Measurements from ENCODE around the gene PRPF40B. TPM values are rescaled to one million over a fixed set of nuclear protein-coding genes. Genes with fewer than 3 reads are reported as not detected.
"Not testable (repeated sequence)": the region's sequence is repeated elsewhere in the genome, so short reads cannot be mapped to it uniquely, and the experiment has no call there.

PRPF40B gene
- total RNA-seq, 1 experiment from 2014 or later = 10.9 TPM

DNA sequence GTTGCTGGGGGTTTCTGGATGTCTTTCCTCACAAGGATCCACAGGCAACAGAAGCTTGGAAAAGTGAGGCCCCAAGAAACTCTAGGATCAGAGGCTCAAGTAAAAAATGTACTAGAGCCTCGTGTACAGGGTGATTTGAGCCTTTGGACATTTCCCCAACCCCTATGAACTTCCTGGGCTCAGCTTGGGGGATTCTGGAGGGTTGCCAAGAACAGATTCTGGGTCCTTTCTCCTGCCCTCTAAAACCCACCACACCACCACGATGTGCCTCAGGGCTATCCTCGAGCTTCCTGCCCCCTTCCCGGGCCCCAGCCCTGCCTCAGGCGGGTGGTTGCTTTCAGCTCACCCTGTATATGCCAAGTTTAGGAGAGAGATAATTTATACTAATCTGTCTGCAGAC, 18.5 kb upstream of the PRPF40B start:
- no peak for DNase-seq (ENCODE audit: low read depth)
- in situ Hi-C loops (cut with HindIII; ENCODE audit: low pct_unique_long_range_greater_than_20kb, low sequenced_read_pairs) = no loop called here

DNA sequence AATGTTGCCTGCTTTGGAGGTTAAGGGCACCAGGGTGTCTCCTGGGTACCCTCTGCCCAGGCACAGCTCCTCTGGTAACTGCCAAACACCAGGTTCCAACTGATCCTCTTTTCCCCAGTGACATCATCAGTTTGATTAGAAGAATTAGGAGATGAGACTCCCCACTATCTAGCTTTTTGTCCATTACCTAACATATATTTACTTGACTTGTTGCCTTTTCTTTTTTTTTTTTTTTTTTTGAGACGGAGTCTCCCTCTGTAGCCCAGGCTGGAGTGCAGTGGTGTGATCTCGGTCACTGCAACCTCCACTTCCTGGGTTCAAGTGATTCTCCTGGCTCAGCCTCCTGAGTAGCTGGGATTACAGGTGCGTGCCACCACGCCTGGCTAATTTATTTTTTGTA, 17.8 kb upstream of the PRPF40B start, which contains the start of gene FAM186B:
Gene FAM186B (minus strand): TSS at position 101 of the 400 bp plus-strand sequence. CDS start 162 bp downstream, outside the sequence.
- in situ Hi-C loops (cut with HindIII; ENCODE audit: low pct_unique_long_range_greater_than_20kb, low sequenced_read_pairs); DNase-seq (ENCODE audit: low read depth): not testable (repeated sequence)

DNA sequence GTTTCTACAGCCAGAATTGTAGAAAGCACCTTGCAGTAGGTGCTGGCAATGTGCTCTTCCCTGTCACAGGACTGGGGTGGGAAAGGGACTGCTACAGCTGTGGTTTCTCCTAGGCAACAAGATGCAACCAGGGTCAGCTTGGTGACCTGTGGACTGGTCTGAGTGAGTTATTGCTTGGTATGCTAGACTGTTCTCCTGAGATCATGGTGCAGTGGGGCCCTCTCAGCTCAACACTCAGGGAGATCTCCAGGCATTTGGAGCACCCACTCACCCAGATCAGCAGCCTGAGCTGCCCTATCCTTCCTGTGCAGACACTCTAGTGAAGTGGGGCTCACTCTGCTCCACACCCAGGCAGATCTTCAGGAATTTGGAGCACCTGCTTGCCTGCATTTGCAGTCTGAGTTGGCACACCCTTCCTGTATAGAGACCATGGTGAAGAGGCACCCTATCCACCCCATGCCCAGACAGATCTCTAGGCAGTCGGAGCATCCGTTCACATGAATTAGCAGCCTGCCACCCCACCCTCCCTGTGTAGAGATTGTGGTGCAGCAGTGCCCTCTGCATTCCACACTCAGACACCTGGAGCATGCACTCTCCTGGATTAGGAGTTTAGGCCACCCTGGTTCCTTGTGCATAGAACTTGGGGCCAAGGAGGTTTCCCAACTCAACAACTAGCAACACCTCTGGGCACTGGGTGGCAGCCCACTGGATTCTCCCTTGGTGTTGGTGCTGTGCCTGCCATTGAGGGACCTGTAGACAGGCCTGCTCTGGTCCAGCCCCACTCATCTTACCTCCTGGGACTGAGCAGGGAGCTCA, 14.1 kb upstream of the PRPF40B start:
- in situ Hi-C loops (cut with HindIII; ENCODE audit: low pct_unique_long_range_greater_than_20kb, low sequenced_read_pairs) = no loop called here
- no peak for DNase-seq (ENCODE audit: low read depth)

DNA sequence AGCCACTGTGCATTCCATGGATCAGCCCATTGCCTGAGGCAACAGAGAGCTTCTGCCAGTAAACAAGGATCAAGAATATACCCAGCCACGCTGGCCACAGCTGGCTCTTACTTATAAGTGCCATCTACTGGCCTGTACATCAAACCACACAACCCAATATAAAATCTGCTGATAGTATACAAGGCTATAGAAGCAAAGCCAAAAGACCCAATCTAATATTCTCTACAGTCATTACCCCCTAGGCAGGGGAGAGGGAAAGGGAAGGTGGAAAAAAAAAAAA, 13.5 kb upstream of the PRPF40B start:
- in situ Hi-C loops (cut with HindIII; ENCODE audit: low pct_unique_long_range_greater_than_20kb, low sequenced_read_pairs) = no loop called here
- DNase-seq (ENCODE audit: low read depth) = no peak

DNA sequence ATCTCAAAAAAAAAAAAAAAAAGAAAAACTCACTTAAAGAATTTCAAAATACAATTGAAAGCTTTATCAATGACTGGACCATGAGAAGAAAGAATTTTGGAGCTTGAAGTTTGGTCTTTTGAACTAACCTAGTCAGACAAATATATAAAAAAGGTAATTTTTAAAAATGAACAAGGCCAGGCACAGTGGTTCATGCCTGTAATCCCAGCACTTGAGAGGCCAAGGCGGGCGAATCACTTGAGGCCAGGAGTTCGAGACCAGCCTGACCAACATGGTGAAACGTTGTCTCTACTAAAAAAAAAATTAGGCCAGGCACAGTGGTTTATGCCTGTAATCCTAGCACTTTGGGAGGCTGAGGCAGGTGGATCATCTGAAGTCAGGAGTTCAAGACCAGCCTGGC, 12.6 kb upstream of the PRPF40B start:
- DNase-seq (ENCODE audit: low read depth); in situ Hi-C loops (cut with HindIII; ENCODE audit: low pct_unique_long_range_greater_than_20kb, low sequenced_read_pairs): not testable (repeated sequence)

DNA sequence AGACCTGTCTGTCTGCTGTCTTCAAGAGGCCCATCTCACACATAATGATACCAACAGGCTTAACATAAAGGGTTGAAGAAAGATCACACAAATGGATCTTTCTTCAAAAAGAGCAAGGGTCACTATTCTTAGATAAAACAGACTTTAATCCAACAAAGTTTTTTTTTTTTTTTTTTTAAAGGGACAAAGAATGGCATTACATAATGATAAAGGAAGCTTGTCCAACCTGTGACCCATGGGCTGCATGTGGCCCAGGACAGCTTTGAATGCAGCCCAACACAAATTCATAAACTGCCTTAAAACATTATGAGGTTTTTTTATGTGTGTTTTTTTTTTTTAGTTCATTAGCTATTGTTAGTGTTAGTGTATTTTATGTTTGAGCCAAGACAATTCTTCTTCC, 11.2 kb upstream of the PRPF40B start:
- DNase-seq (ENCODE audit: low read depth) = no peak
- in situ Hi-C loops (cut with HindIII; ENCODE audit: low pct_unique_long_range_greater_than_20kb, low sequenced_read_pairs) = no loop called here

DNA sequence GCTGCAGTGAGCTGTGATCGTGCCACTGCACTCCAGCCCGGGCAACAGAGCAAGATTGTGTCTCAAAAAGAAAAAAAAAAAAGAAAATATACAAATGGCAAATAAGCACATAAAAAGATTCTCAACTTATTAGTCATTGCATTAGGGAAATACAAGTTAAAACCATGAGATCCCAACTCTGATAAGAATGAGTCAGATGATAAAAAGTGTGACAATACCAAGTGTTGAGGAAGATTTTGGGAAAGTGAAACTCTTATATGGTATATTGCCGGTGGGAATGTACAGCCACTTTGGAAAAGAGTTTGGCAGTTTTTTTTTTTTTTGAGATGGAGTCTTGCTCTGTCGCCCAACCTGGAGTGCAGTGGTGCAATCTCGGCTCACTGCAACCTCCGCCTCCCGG, 7.6 kb upstream of the PRPF40B start:
- in situ Hi-C loops (cut with HindIII; ENCODE audit: low pct_unique_long_range_greater_than_20kb, low sequenced_read_pairs) = no loop called here
- DNase-seq (ENCODE audit: low read depth) = peak; percentile 25

DNA sequence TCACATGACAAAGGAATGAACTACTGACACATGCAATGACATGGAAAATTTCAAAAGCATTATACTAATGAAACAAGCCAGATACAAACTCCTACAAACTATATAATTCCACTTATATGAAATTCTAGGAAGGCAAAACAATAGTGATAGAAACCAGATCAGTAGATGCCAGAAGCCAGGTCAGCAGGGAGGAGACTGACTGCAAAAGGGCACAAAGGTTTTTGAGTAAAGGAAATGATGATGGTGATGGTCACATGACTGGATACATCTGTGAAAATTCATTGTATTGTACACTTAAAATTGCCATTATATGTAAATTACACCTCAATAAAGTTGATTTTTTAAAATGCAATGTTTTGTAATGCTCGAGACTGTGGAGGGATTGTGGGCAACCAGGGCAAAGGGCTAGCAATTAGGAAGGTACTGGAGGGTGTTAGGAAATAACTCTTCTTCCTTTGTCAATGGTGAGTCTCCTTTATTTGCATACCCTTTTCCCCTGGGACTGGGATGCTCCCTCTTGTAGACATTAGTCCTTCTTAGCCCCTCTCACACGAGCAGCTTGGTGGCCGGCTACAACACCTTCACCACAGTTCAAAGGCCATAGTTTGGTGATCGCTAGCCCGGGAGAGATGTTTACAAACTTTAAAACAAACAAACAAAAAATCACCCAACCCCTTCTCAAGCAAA, 6.7 kb upstream of the PRPF40B start:
- in situ Hi-C loops (cut with HindIII; ENCODE audit: low pct_unique_long_range_greater_than_20kb, low sequenced_read_pairs) = no loop called here

DNA sequence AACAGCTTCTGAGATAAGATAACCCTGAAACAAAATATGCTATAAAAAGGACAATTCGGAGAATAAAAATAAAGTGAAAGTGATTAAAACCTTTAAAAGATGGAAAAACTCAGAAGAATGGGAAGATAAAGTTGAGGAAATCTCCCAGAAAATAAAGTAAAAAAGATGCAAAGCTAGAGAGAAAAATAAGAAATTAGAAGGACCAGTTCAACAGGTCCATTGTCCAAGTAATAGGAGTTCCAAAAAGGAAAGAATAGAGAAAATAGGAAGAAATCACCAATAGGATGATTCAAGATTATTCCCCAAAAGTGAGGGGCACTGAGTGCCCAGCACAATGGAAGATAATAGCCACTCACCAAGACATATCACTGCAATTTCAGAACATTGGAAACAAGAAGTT, 4.8 kb upstream of the PRPF40B start:
- in situ Hi-C loops (cut with HindIII; ENCODE audit: low pct_unique_long_range_greater_than_20kb, low sequenced_read_pairs) = no loop called here
- no peak for DNase-seq (ENCODE audit: low read depth)

More for the DNA sequence above, 6.7 kb upstream of the PRPF40B start:
- DNase-seq (ENCODE audit: low read depth) = no peak

DNA sequence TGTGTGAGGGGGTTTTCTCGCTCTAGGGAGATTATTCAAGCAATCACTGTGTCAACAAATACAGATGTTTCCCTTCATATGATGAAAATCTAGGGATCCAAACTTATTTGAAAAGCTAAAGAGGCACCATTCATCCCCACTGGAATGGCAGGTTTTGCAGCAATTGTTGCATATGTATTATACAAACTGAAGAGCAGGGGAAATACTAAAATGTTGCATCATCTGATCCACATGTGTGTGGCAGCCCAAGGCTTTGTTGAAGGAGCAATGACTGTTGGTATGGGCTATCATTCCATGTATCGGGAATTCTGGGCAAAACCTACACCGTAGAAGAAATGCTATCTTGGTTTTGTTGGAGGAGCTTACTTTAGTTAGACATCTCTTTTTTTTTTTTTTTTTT, 4.1 kb upstream of the PRPF40B start:
- no peak for DNase-seq (ENCODE audit: low read depth)

DNA sequence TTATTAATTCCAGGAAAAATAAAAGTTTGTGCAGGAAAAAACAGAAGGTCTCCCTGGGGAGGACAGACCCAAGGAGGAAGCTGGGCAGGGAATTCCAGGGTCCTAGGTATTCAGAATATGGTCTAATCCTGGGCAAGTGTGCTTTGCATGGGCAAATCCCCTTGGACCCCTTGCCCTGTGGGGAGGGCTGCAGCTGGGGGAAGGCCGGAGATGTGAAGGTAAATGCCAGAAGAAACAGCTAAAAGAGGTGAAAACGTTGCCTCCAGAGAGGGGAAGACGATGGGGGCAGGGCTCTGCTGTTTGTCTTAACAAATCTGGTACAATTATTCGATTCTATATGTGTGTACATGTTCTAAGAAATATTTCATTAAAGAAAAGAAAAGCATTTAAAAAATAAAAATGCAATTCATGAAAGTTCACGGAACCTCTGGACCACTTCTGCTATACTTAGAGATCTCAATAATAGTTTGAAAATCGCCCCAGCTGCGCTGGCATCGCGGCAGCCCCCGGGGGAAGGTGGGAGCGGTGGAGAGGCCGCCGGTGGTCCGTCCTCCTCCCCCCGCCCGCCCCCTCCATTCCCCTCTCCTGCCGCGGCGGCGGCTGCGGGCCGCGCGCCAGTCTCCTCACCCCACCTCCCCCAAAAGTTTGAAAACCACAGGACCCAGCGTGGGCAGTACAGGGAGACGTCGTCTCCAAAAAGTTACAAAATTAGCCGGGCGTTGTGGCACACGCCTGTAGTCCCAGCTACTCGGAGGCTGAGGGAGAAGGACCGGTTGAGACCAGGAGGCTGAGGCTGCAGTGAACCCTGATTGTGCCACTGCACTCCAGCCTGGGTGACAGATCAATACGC, 1.5 kb upstream of the PRPF40B start:
- in situ Hi-C loops (cut with HindIII; ENCODE audit: low pct_unique_long_range_greater_than_20kb, low sequenced_read_pairs) = no loop called here
- DNase-seq (ENCODE audit: low read depth) = no peak

More for the DNA sequence above, 4.1 kb upstream of the PRPF40B start:
- in situ Hi-C loops (cut with HindIII; ENCODE audit: low pct_unique_long_range_greater_than_20kb, low sequenced_read_pairs) = no loop called here

DNA sequence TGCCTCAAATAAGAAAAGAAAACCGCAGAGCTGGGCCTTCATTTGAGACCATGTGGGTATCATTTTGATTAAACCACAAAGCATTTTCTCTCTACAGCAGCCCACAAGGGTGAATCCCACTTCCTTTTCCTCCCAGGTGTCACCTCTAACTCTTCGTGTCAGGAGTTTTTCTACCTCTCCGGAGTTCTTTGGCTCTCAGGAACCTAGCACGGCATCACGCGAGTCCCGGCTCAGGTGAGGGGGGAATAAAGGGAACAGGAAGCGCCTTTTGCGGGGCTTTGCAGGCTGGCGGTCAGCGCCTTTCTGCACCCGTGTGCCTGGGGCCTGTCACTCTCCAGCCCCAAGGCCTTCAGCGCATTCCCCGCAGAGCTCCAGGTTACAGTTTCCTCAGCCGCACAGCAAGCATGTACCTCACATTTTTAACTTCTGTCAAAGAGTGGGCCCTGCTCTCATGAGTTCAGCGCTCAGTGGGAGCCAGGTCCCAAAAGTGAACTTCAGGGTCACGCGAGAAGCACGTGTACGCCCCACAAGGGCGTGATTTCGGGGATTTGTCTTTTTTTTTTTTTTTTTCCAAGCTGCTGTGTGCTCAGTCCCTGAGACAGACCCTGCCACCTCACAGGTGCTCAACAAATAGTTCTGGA, 740 bp upstream of the PRPF40B start:
- DNase-seq (ENCODE audit: low read depth) = no peak
- in situ Hi-C loops (cut with HindIII; ENCODE audit: low pct_unique_long_range_greater_than_20kb, low sequenced_read_pairs) = no loop called here

DNA sequence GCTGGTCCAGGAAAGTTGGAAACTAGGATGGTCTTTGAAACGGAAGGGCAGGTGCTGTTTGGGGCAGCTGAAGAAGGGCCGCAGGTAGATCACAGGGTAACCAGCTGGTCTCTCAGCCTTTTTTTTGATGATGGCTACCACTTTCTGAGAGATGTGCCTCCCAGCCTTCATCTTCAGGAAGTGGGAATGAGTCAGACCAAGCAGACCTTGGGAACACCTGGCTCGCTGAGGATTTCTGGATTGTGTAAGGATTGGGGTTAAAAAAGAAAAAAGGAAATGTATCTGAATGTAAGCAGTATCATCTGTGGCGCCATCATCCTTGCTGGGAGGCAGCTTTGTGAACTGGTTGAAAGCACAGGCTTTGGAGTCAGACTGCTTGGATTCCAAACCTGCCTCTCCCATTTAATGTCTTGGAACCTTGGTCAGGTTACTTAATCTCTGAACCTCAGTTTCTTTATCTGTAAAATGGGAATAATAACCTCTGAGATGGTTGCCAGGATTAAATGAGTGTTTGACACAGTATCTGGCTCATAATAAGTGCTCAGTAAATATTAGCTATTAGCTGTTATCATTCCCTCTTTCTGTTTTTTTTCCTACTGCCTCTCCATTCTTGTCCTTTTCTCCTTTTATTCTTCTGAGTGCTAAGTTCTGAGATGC, 1.7 kb downstream of the PRPF40B start:
- DNase-seq (ENCODE audit: low read depth) = peak; percentile 34
- in situ Hi-C loops (cut with HindIII; ENCODE audit: low pct_unique_long_range_greater_than_20kb, low sequenced_read_pairs) = no loop called here

DNA sequence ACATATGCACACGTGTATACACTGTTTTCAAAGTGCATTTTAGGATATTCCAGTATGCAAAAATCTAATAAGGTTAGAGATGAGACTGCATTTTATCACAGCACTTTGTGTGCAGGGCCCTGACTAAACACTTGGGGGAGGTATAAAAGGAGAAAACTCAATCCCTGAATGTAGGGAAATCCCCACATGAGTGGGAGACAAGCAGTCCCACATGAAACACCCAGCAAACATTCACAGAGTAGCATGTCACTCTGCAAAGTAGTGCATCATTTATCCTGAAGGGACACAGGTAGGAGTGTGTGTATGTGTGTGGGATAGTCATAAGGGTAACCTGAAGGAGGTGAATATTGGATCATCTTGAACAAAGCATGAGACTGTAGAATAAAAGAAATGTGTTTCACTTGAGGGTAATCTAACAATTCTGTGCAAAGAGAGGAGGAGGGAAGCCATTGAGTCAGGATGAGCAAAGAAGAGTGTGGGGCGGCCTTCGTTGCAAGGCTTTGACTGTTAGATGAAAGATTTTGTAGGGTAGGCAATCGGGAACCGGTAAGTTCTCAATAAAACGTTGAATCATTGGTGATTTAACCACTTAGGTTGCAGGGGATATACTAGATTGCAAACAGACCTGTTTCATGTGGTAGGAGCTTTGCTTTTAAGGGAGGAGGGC, 2.9 kb downstream of the PRPF40B start:
- in situ Hi-C loops (cut with HindIII; ENCODE audit: low pct_unique_long_range_greater_than_20kb, low sequenced_read_pairs) = no loop called here
- DNase-seq (ENCODE audit: low read depth) = peak; percentile 27

DNA sequence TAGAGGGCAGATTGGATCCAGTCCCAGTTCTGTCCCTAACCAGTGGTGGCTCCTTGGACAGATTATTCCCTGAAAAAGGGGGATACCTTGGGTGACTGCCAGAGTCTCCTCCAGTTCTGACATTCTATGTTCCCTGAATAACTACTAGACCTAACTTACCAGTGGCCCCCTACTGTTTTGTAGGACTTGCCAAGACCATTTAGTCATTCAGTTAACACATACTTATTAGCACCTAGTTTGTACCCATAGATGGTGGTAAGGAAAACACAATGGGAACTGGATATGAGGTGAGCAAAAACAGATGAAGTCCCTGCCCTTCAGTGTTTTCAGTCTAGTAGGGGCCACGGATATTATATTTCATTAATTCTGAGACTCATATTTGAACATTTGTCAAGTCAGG, 3.5 kb downstream of the PRPF40B start:
- DNase-seq (ENCODE audit: low read depth) = no peak
- in situ Hi-C loops (cut with HindIII; ENCODE audit: low pct_unique_long_range_greater_than_20kb, low sequenced_read_pairs) = no loop called here

DNA sequence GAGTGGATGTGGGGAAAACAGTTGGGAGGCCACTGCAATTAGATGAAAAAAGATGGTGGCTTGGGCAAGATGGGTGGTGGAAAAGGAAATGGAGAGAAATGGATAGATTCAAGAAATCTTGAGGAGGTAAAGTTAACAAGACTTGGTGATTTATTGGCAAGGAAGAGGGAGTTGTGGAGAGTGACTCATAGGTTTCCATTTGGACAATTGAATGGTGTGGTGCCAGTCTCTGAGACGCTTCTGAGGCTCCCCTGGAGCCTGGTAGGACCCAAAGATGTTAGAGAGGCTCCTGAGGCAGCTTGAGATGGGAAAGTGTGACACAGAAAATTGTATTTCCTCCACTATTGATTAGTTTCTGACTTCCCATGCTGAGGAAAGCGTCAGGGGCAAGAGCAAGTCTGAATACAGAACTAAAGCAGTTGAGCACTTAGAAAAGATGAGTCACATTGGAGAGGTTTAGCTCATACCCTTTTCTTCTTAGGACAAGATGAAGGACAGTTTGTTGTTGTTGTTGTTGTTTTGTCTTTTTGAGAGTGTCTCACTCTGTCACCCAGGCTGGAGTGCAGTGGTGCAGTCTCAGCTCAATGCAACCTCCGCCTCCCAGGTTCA, 4.5 kb downstream of the PRPF40B start:
- in situ Hi-C loops (cut with HindIII; ENCODE audit: low pct_unique_long_range_greater_than_20kb, low sequenced_read_pairs) = no loop called here
- peak; percentile 15 for DNase-seq (ENCODE audit: low read depth)

DNA sequence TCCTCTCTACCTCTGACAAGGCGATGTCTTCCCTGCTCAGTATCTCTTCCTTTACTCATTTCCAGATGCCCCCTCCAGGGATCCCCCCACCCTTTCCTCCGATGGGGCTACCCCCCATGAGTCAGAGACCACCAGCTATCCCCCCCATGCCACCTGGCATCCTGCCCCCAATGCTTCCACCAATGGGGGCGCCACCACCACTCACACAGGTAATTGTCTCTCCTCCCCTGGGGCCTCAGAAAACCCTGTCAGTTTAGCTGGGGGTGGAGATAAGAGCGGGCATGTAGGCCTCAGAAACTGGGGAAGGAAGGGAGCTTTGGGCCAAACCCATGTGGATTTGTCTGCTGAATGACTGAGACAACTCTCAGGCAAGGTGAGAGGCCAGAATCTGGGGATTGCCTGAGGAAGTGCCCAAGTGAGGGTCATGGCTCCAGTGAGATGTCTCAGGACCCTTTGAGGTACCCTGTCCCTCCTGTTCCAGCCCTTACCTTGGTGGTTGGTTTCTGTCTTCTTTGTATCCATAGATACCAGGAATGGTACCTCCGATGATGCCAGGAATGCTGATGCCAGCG, 8.1 kb downstream of the PRPF40B start:
- in situ Hi-C loops (cut with HindIII; ENCODE audit: low pct_unique_long_range_greater_than_20kb, low sequenced_read_pairs) = no loop called here

More for the DNA sequence above, 8.1 kb downstream of the PRPF40B start:
- no peak for DNase-seq (ENCODE audit: low read depth)

All from Caki2 (cell line).